HEK293 (cell line): Measurements from ENCODE around the gene KNOP1.

Source experiments
- CTCF ChIA-PET: fragments of 350-600 bp; formaldehyde crosslinking; extraction: SDS; loops from one replicate; lab custom pipeline; 2021; ENCODE audit warnings: antibody characterized with exemption; lab: Yijun Ruan, JAX
- POLR2A ChIA-PET: fragments of 300-600 bp; formaldehyde crosslinking; extraction: SDS; loops from one replicate; lab custom pipeline; 2020; ENCODE audit warnings: antibody characterized with exemption, inconsistent platforms; lab: Yijun Ruan, JAX
- H3K27ac ChIP-seq: fragments of 200-500 bp; sonication (Bioruptor generic); 2 replicates; pipeline ENCODE4 v1.5.1; 2014; ENCODE audit warnings: low read depth, low read length, control low read depth, inconsistent platforms; ENCODE audit errors: extremely low read depth
- H3K36me3 ChIP-seq, 2 experiments: fragments of 200-500 bp in 1 of 2; sonication (Bioruptor generic) in 1 of 2; 1 replicate in 1 of 2; 2 replicates in 1 of 2; pipeline ENCODE4 v1.5.1; 2014 to 2017; ENCODE audit warnings: inconsistent platforms in 2 of 2, low read length in 2 of 2; ENCODE audit not compliant: control insufficient read depth in 2 of 2, insufficient read depth in 1 of 2
- H3K4me1 ChIP-seq: fragments of 200-500 bp; sonication (Bioruptor generic); 2 replicates; pipeline ENCODE4 v1.5.1; 2014; ENCODE audit warnings: mild to moderate bottlenecking, low read length, inconsistent platforms; ENCODE audit not compliant: control insufficient read depth, insufficient read depth
- H3K4me3 ChIP-seq: 2 replicates; pipeline ENCODE4 v1.5.1; 2011; ENCODE audit warnings: low read depth, mild to moderate bottlenecking, control low read depth, low read length, moderate library complexity
- H3K9me3 ChIP-seq: fragments of 200-500 bp; sonication (Bioruptor generic); 2 replicates; pipeline ENCODE4 v1.5.1; 2014; ENCODE audit warnings: low read depth, low read length, inconsistent platforms; ENCODE audit not compliant: control insufficient read depth, insufficient read depth
- BCL11A ChIP-seq: fragments of 450-650 bp; formaldehyde crosslinking; IDR thresholded peaks from 2 replicates; pipeline ENCODE4 v1.5.1; 2016; ENCODE audit warnings: low read depth, missing biosample characterization, missing genetic modification characterization
- EGR2 ChIP-seq: fragments of 450-650 bp; formaldehyde crosslinking; IDR thresholded peaks from 2 replicates; pipeline ENCODE4 v1.5.1; 2016; ENCODE audit warnings: low read depth, missing biosample characterization, missing genetic modification characterization
- GLI2 ChIP-seq: fragments of 450-650 bp; formaldehyde crosslinking; IDR thresholded peaks from 2 replicates; pipeline ENCODE4; 2017; ENCODE audit warnings: missing biosample characterization, missing genetic modification characterization, low read depth, borderline replicate concordance
- HOXD13 ChIP-seq: sonication (generic); formaldehyde crosslinking; IDR thresholded peaks from 2 replicates; pipeline ENCODE4 v1.8.0; 2022; ENCODE audit warnings: missing genetic modification reagents, borderline replicate concordance
- MYNN ChIP-seq: fragments of 450-650 bp; formaldehyde crosslinking; IDR thresholded peaks from 2 replicates; pipeline ENCODE4 v1.5.1; 2016; ENCODE audit warnings: missing biosample characterization, missing genetic modification characterization, borderline replicate concordance
- PRDM1 ChIP-seq: fragments of 450-650 bp; formaldehyde crosslinking; IDR thresholded peaks from 2 replicates; pipeline ENCODE4; 2016; ENCODE audit warnings: missing biosample characterization, missing genetic modification characterization
- REST ChIP-seq: fragments of 450-650 bp; formaldehyde crosslinking; IDR thresholded peaks from 2 replicates; pipeline ENCODE4 v1.5.1; 2016; ENCODE audit warnings: missing biosample characterization, missing genetic modification characterization
- SP7 ChIP-seq: fragments of 450-650 bp; formaldehyde crosslinking; IDR thresholded peaks from 2 replicates; pipeline ENCODE4 v1.5.1; 2016; ENCODE audit warnings: missing biosample characterization, missing genetic modification characterization
- ZBTB17 ChIP-seq: fragments of 450-650 bp; formaldehyde crosslinking; IDR thresholded peaks from 2 replicates; pipeline ENCODE4 v1.5.1; 2016; ENCODE audit warnings: missing biosample characterization, missing genetic modification characterization
- ZBTB6 ChIP-seq: fragments of 450-650 bp; formaldehyde crosslinking; IDR thresholded peaks from 2 replicates; pipeline ENCODE4 v1.5.1; 2017; ENCODE audit warnings: missing biosample characterization, missing genetic modification characterization
- ZFP41 ChIP-seq: fragments of 450-650 bp; formaldehyde crosslinking; IDR thresholded peaks from 2 replicates; pipeline ENCODE4 v1.5.1; 2016; ENCODE audit warnings: missing biosample characterization, missing genetic modification characterization, borderline replicate concordance
- ZNF18 ChIP-seq: fragments of 450-650 bp; formaldehyde crosslinking; IDR thresholded peaks from 2 replicates; pipeline ENCODE4 v1.5.1; 2016; ENCODE audit warnings: missing biosample characterization, missing genetic modification characterization
- ZNF221 ChIP-seq: fragments of 450-650 bp; formaldehyde crosslinking; IDR thresholded peaks from 2 replicates; pipeline ENCODE4 v1.5.1; 2017; ENCODE audit warnings: missing biosample characterization, missing genetic modification characterization, borderline replicate concordance
- ZNF266 ChIP-seq: fragments of 450-650 bp; formaldehyde crosslinking; IDR thresholded peaks from 2 replicates; pipeline ENCODE4 v1.5.1; 2016; ENCODE audit warnings: missing biosample characterization, missing genetic modification characterization, low read depth
- ZNF341 ChIP-seq: fragments of 450-650 bp; formaldehyde crosslinking; IDR thresholded peaks from 2 replicates; pipeline ENCODE4; 2016; ENCODE audit warnings: low read depth, missing biosample characterization, missing genetic modification characterization
- ZNF544 ChIP-seq: fragments of 450-650 bp; formaldehyde crosslinking; IDR thresholded peaks from 2 replicates; pipeline ENCODE4 v1.5.0; 2017; ENCODE audit warnings: missing biosample characterization, missing genetic modification characterization
- ZNF548 ChIP-seq: fragments of 450-650 bp; formaldehyde crosslinking; IDR thresholded peaks from 2 replicates; pipeline ENCODE4 v1.5.1; 2016; ENCODE audit warnings: missing biosample characterization, missing genetic modification characterization
- ZNF555 ChIP-seq: fragments of 450-650 bp; formaldehyde crosslinking; conservative IDR thresholded peaks from 2 replicates; pipeline ENCODE4 v1.5.1; 2017; ENCODE audit warnings: missing biosample characterization, mild to moderate bottlenecking, missing genetic modification characterization, inconsistent platforms
- ZNF585B ChIP-seq: fragments of 450-650 bp; formaldehyde crosslinking; IDR thresholded peaks from 2 replicates; pipeline ENCODE4 v1.5.1; 2016; ENCODE audit warnings: missing biosample characterization, missing genetic modification characterization
- ZNF658 ChIP-seq: fragments of 450-650 bp; formaldehyde crosslinking; IDR thresholded peaks from 2 replicates; pipeline ENCODE4; 2016; ENCODE audit warnings: missing biosample characterization, missing genetic modification characterization
- ZNF670 ChIP-seq: fragments of 450-650 bp; formaldehyde crosslinking; IDR thresholded peaks from 2 replicates; pipeline ENCODE4 v1.5.1; 2016; ENCODE audit warnings: missing biosample characterization, missing genetic modification characterization, low read depth
- ZNF785 ChIP-seq: fragments of 450-650 bp; formaldehyde crosslinking; IDR thresholded peaks from 2 replicates; pipeline ENCODE4 v1.5.1; 2016; ENCODE audit warnings: missing biosample characterization, missing genetic modification characterization
- ZNF843 ChIP-seq: fragments of 450-650 bp; formaldehyde crosslinking; IDR thresholded peaks from 2 replicates; pipeline ENCODE4 v1.5.1; 2016; ENCODE audit warnings: missing biosample characterization, missing genetic modification characterization
- TF ChIP-seq, protein P1 (sequence below): fragments of 450-650 bp; formaldehyde crosslinking; IDR thresholded peaks from 2 replicates; pipeline ENCODE4 v1.5.1; 2016; ENCODE audit warnings: missing biosample characterization, missing genetic modification characterization

KNOP1 gene

DNA sequence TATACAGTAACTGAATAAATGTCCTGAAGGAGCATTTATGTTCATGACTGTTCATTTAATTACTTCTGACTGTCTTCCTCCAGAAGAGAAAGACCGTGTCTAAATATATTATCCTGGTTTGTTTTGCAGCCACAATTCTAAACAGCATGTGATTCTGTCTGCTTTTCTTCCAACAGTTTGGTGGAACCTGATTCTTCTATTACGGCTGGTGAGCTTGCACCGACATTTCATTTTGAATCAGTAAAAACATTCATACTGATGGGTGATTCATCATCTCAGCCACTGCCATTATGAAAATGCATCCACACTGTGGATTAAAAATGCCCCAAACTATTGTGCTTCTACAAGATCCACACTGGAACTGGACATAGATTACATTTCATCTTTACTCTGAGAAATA lies 16.9 kb downstream of the KNOP1 start:
- Histone ChIP-seq H3K36me3 (peaks cover 7 to 74% of the 10 kb centered on the region in 2 experiments), H3K4me3 (no peak overlapping the region), H3K9me3 (no peaks in the 10 kb centered on the region), H3K27ac (no peak overlapping the region), H3K4me1 (peaks cover 19% of the 10 kb centered on the region)
- TF ChIP-seq ZNF658 (tag by site-specific recombination) (no peak), EGR2 (tag by site-specific recombination) (no peak), GLI2 (no peak), ZNF555 (tag by site-specific recombination) (no peak), ZNF670 (tag by site-specific recombination) (no peak), ZNF341 (tag by site-specific recombination) (no peak), REST (tag by site-specific recombination) (no peak), BCL11A (no peak), ZFP41 (tag by site-specific recombination) (no peak), ZNF785 (tag by site-specific recombination) (no peak), ZNF266 (tag by site-specific recombination) (no peak), ZBTB6 (tag by site-specific recombination) (no peak)
- POLR2A ChIA-PET, result no interaction called here
- CTCF ChIA-PET, result no interaction called here

DNA sequence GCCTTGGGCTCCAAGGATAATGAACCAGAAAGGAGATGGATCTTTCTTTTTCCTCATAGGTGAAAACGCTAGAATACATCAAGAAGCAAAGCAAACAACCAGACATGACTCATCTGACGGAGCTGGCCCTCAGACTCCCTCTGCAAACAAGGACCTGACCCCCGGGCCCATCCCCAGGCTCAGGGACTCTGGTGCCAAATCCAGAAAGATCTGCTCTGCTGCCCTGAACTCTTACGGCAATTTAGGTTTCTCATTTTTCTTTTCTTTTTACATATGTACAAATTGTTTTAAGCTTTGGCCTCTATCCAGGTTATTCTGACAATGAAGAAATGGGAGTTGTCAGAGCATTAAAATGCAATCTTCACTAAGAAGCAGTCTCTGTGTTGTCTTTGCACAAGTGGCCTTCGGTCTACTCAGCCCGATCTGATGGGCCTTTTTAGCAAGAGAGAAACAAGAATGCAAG lies 17.7 kb downstream of the KNOP1 start:
- Histone ChIP-seq H3K4me1 (peaks cover 20% of the 10 kb centered on the region), H3K9me3 (no peaks in the 10 kb centered on the region), H3K27ac (0 out of 2 replicates have a peak overlapping the region, but pooled peaks have one; percentile 12), H3K4me3 (no peak overlapping the region), H3K36me3 (peaks cover 7 to 67% of the 10 kb centered on the region in 2 experiments)
- POLR2A ChIA-PET, result interaction anchor here (1.3 to 2.4 kb wide), 2 partner anchors 9 to 18 kb away, joined by 3 to 9 read pairs; partner anchors contain the start of genes IQCK and KNOP1
- CTCF ChIA-PET, result interaction anchor here (0.6 to 0.8 kb wide), 2 partner anchors 12 to 186 kb away, joined by 3 to 4 read pairs; no protein-coding TSS in a partner anchor
- TF ChIP-seq, protein P1, sequence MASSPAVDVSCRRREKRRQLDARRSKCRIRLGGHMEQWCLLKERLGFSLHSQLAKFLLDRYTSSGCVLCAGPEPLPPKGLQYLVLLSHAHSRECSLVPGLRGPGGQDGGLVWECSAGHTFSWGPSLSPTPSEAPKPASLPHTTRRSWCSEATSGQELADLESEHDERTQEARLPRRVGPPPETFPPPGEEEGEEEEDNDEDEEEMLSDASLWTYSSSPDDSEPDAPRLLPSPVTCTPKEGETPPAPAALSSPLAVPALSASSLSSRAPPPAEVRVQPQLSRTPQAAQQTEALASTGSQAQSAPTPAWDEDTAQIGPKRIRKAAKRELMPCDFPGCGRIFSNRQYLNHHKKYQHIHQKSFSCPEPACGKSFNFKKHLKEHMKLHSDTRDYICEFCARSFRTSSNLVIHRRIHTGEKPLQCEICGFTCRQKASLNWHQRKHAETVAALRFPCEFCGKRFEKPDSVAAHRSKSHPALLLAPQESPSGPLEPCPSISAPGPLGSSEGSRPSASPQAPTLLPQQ (tag by site-specific recombination), result 0 out of 2 replicates have a peak, but pooled peaks have one; percentile 15
- no peak for TF ChIP-seq MYNN (tag by site-specific recombination)
- peak; percentile 44; the same call in 1 of the 2 replicates for TF ChIP-seq ZBTB17 (tag by site-specific recombination)

GRCh38 chr16:19699472-19699871 lies 18.6 kb downstream of the KNOP1 start:
- H3K4me3 ChIP-seq, result no peak overlapping the region
- no peak overlapping the region for H3K27ac ChIP-seq
- H3K9me3 ChIP-seq, result no peaks in the 10 kb centered on the region
- H3K36me3 ChIP-seq, result peaks cover 7 to 58% of the 10 kb centered on the region in 2 experiments; a peak in 2 of 3 replicates
- ChIA-PET CTCF (interaction anchor here (0.6 kb wide), 1 partner anchor 327 kb away, joined by 3 read pairs; no protein-coding TSS in a partner anchor), POLR2A (interaction anchor here (0.8 to 2.4 kb wide), 3 partner anchors 9 to 88 kb away, joined by 3 to 9 read pairs (median 3); partner anchors contain the start of genes IQCK and KNOP1)
- H3K4me1 ChIP-seq, result peaks cover 20% of the 10 kb centered on the region
- TF ChIP-seq PRDM1, result no peak
- no peak for TF ChIP-seq ZNF544
- no peak for TF ChIP-seq ZNF843
- TF ChIP-seq ZNF221 (tag by site-specific recombination), result no peak
- TF ChIP-seq ZNF18 (tag by site-specific recombination), result no peak
- TF ChIP-seq ZNF585B (tag by site-specific recombination), result no peak
- TF ChIP-seq SP7 (tag by site-specific recombination), result no peak
- no peak for TF ChIP-seq HOXD13 (CRISPR knock-in tag)
- no peak for TF ChIP-seq ZNF548 (tag by site-specific recombination)
